A673 (cell line): ENCODE measurements around the gene RTN4. TPM values are rescaled to one million over a fixed set of nuclear protein-coding genes. Genes with fewer than 3 reads are reported as not detected.

Experiments used
- BruUV-seq: library from RNA; stranded (reverse); fragments of 400-500 nt; replicated peaks from 2 replicates; lab custom pipeline; 2021; lab: Mats Ljungman, UMichigan
- CTCF ChIA-PET: fragments of 300-600 bp; sonication (Branson Sonifier 250); formaldehyde crosslinking; loops from one replicate; lab custom pipeline; 2022; ENCODE audit warnings: antibody characterized with exemption; lab: Charles Lee
- POLR2A ChIA-PET: fragments of 300-600 bp; sonication (Branson Sonifier 250); formaldehyde crosslinking; loops from one replicate; lab custom pipeline; 2022; ENCODE audit warnings: antibody characterized with exemption; ENCODE audit not compliant: low non-redundant PET; lab: Charles Lee
- DNase-seq: peaks from one replicate; pipeline ENCODE4 v3.0.0-alpha.2; 2015; ENCODE audit warnings: low spot score
- H3K27ac ChIP-seq: fragments of 200-600 bp; sonication (generic); 2 replicates; pipeline ENCODE4 v1.5.1; 2016; ENCODE audit warnings: mixed run types, low read depth, mild to moderate bottlenecking, mixed read lengths, antibody characterized with exemption, low read length; ENCODE audit not compliant: poor library complexity, severe bottlenecking
- H3K27me3 ChIP-seq: fragments of 200-600 bp; sonication (generic); replicated peaks from 2 replicates; pipeline ENCODE4 v1.6.1; 2017; ENCODE audit warnings: mixed run types, low read depth, mild to moderate bottlenecking, mixed read lengths, antibody characterized with exemption, low read length; ENCODE audit not compliant: insufficient read depth, poor library complexity
- H3K36me3 ChIP-seq: fragments of 200-600 bp; sonication (generic); 2 replicates; pipeline ENCODE4 v1.6.1; 2016; ENCODE audit warnings: mixed run types, mild to moderate bottlenecking, mixed read lengths, antibody characterized with exemption, low read length; ENCODE audit not compliant: insufficient read depth, poor library complexity, severe bottlenecking
- H3K4me1 ChIP-seq: fragments of 200-600 bp; sonication (generic); 2 replicates; pipeline ENCODE4 v1.6.1; 2017; ENCODE audit warnings: mixed run types, mild to moderate bottlenecking, mixed read lengths, antibody characterized with exemption, low read length; ENCODE audit not compliant: insufficient read depth, poor library complexity, severe bottlenecking
- H3K4me3 ChIP-seq: fragments of 200-600 bp; sonication (generic); 2 replicates; pipeline ENCODE4 v1.5.1; 2016; ENCODE audit warnings: low read depth, mixed run types, mild to moderate bottlenecking, mixed read lengths, low read length; ENCODE audit not compliant: poor library complexity, severe bottlenecking
- H3K9me3 ChIP-seq: fragments of 200-600 bp; sonication (generic); 2 replicates; pipeline ENCODE4 v1.6.1; 2016; ENCODE audit warnings: mixed run types, low read depth, mild to moderate bottlenecking, mixed read lengths, antibody characterized with exemption, low read length; ENCODE audit not compliant: poor library complexity, severe bottlenecking
- CTCF ChIP-seq: fragments of 300-800, 200-600 bp; sonication (generic); conservative IDR thresholded peaks from 2 replicates; pipeline ENCODE4 v1.5.1; 2017; ENCODE audit warnings: low read depth, mild to moderate bottlenecking, antibody characterized with exemption, low read length, moderate library complexity, mixed read lengths
- EZH2 ChIP-seq: fragments of 200-600 bp; sonication (generic); IDR thresholded peaks from 2 replicates; pipeline ENCODE4 v1.6.1; 2017; ENCODE audit warnings: borderline replicate concordance, low read depth, mild to moderate bottlenecking, mixed read lengths, antibody characterized with exemption, low read length; ENCODE audit not compliant: poor library complexity, severe bottlenecking
- intact Hi-C: fragments of 100-400 bp; cut with micrococcal nuclease; formaldehyde crosslinking; loops from one replicate; pipeline ENCODE4 v1.10.0; 2022; ENCODE audit not compliant: unreplicated experiment
- total RNA-seq: library from RNA; stranded (reverse); gene quantifications from 2 replicates; pipeline ENCODE4 v1.2.3, GENCODE V29; 2021

The RTN4 gene
- total RNA-seq, 1 experiment from 2014 or later, result 275 TPM

- Histone ChIP-seq H3K36me3 (peaks cover 24% of the 10 kb centered on the region), H3K4me3 (no peak overlapping the region), H3K27ac (peak overlapping the region; percentile 19), H3K4me1 (peaks cover 32% of the 10 kb centered on the region), H3K9me3 (no peaks in the 10 kb centered on the region), H3K27me3 (no peaks in the 10 kb centered on the region)
- intact Hi-C loops, result no loop called here
- BruUV-seq, result no TSS peak
- CTCF ChIA-PET, result no interaction called here
- TF ChIP-seq EZH2, result no peak
- no peak for TF ChIP-seq CTCF
- POLR2A ChIA-PET, result no interaction called here
- DNase-seq, result peak; percentile 31
Observed at GRCh38 chr2:54979321-54980044, 70.8 kb downstream of the RTN4 start.

- H3K4me3 ChIP-seq, result no peak overlapping the region
- intact Hi-C loops, result no loop called here
- ChIA-PET CTCF (no interaction called here), POLR2A (no interaction called here)
- TF ChIP-seq CTCF (no peak), EZH2 (no peak)
- BruUV-seq, result no TSS peak
- no peak for DNase-seq
- peak overlapping the region; percentile 4 for H3K27ac ChIP-seq
- H3K4me1 ChIP-seq, result peaks cover 32% of the 10 kb centered on the region
- H3K36me3 ChIP-seq, result peaks cover 28% of the 10 kb centered on the region
- H3K9me3 ChIP-seq, result no peaks in the 10 kb centered on the region
- no peaks in the 10 kb centered on the region for H3K27me3 ChIP-seq
Observed at GRCh38 chr2:54977149-54977548, 73.1 kb downstream of the RTN4 start.

GRCh38 chr2:54975598-54976492, 74.4 kb downstream of the RTN4 start:
- intact Hi-C loops, result no loop called here
- ChIA-PET POLR2A (no interaction called here), CTCF (no interaction called here)
- H3K4me1 ChIP-seq, result peaks cover 32% of the 10 kb centered on the region
- H3K27me3 ChIP-seq, result no peaks in the 10 kb centered on the region
- no peaks in the 10 kb centered on the region for H3K9me3 ChIP-seq
- H3K27ac ChIP-seq, result no peak overlapping the region
- no TSS peak for BruUV-seq
- peaks cover 32% of the 10 kb centered on the region for H3K36me3 ChIP-seq
- no peak for DNase-seq
- TF ChIP-seq CTCF (no peak), EZH2 (no peak)
- H3K4me3 ChIP-seq, result no peak overlapping the region
